NK-92 (cell line): ENCODE data around the gene FMN1.
"Not testable (repeated sequence)": the region's sequence is repeated elsewhere in the genome, so short reads cannot be mapped to it uniquely, and the experiment has no call there.

Experiments
- DNase-seq: peaks from one replicate; lab custom pipeline; 2025; ENCODE audit not compliant: unreplicated experiment; lab: John Stamatoyannopoulos, UW

FMN1 gene

GRCh38 chr15:32870240-32871033 lies 324.1 kb downstream of the FMN1 start:
- no peak for DNase-seq

GRCh38 chr15:32869776-32870175 lies 324.7 kb downstream of the FMN1 start:
- DNase-seq, result no peak

GRCh38 chr15:32867313-32867626 lies 327.2 kb downstream of the FMN1 start:
- no peak for DNase-seq

GRCh38 chr15:32866454-32867312 lies 327.8 kb downstream of the FMN1 start:
- DNase-seq, result no peak

- DNase-seq, result no peak
These were observed 329.7 kb downstream of the FMN1 start for GRCh38 chr15:32864841-32865240.

GRCh38 chr15:32864051-32864450 lies 330.5 kb downstream of the FMN1 start:
- no peak for DNase-seq

- no peak for DNase-seq
These were observed 332.8 kb downstream of the FMN1 start for GRCh38 chr15:32861761-32862160.

GRCh38 chr15:32861174-32861573 lies 333.3 kb downstream of the FMN1 start:
- DNase-seq, result no peak

- DNase-seq, result no peak
These were observed 334.5 kb downstream of the FMN1 start for GRCh38 chr15:32859996-32860395.

GRCh38 chr15:32859251-32859650 lies 335.3 kb downstream of the FMN1 start:
- DNase-seq, result no peak

- no peak for DNase-seq
These were observed 336.8 kb downstream of the FMN1 start for GRCh38 chr15:32857732-32858131.

GRCh38 chr15:32856753-32857152 lies 337.8 kb downstream of the FMN1 start:
- DNase-seq, result no peak

GRCh38 chr15:32855942-32856341 lies 338.6 kb downstream of the FMN1 start:
- no peak for DNase-seq

GRCh38 chr15:32853592-32853991 lies 340.9 kb downstream of the FMN1 start:
- DNase-seq, result no peak

- no peak for DNase-seq
These were observed 341.7 kb downstream of the FMN1 start for GRCh38 chr15:32852771-32853170.

GRCh38 chr15:32852017-32852416 lies 342.5 kb downstream of the FMN1 start:
- no peak for DNase-seq

GRCh38 chr15:32851572-32851971 lies 342.9 kb downstream of the FMN1 start:
- DNase-seq, result no peak

- no peak for DNase-seq
These were observed 344.5 kb downstream of the FMN1 start for GRCh38 chr15:32849769-32850668.

- DNase-seq, result not testable (repeated sequence)
These were observed 347.8 kb downstream of the FMN1 start for GRCh38 chr15:32846671-32847070.

- DNase-seq, result no peak
These were observed 350.3 kb downstream of the FMN1 start for GRCh38 chr15:32844118-32844711.
